HepG2 (cell line): ENCODE measurements around the gene GLG1. TPM values are rescaled to one million over a fixed set of nuclear protein-coding genes. Genes with fewer than 3 reads are reported as not detected.

ENCODE experiments used
- CREM ChIP-seq, 2 experiments: sonication (generic) in 1 of 2; formaldehyde crosslinking in 1 of 2; IDR thresholded peaks; 2 replicates each; pipeline versions ENCODE4 v1.4.0 to v1.6.1; 2016 to 2020; ENCODE audit warnings: antibody characterized with exemption in 1 of 2, mild to moderate bottlenecking in 1 of 2, missing genetic modification reagents in 1 of 2
- FOXA1 ChIP-seq, 2 experiments: fragments of 450-650 bp in 1 of 2; sonication (generic) in 1 of 2; formaldehyde crosslinking in 1 of 2; IDR thresholded peaks; 2 replicates each; pipeline versions ENCODE4 v1.4.0 to v1.6.1; 2016 to 2020; ENCODE audit warnings: missing genetic modification reagents in 1 of 2
- FOXO1 ChIP-seq: sonication (generic); formaldehyde crosslinking; IDR thresholded peaks from 2 replicates; pipeline ENCODE4 v1.4.0; 2020; ENCODE audit warnings: missing genetic modification reagents
- MEF2D ChIP-seq: sonication (generic); formaldehyde crosslinking; IDR thresholded peaks from 2 replicates; pipeline ENCODE4 v1.5.1; 2020; ENCODE audit warnings: mild to moderate bottlenecking, missing genetic modification reagents
- PTBP1 ChIP-seq: fragments of 200-400 bp; formaldehyde crosslinking; IDR thresholded peaks from 2 replicates; pipeline ENCODE4 v1.6.1; 2018; ENCODE audit warnings: low read length, low read depth; ENCODE audit not compliant: poor library complexity, severe bottlenecking
- SCMH1 ChIP-seq: sonication (generic); formaldehyde crosslinking; IDR thresholded peaks from 2 replicates; pipeline ENCODE4 v1.9.0; 2021; ENCODE audit warnings: missing genetic modification reagents, mild to moderate bottlenecking, borderline replicate concordance
- SOX6 ChIP-seq, 2 experiments: fragments of 450-650 bp in 1 of 2; sonication (generic) in 1 of 2; formaldehyde crosslinking in 1 of 2; IDR thresholded peaks; 2 replicates each; pipeline versions ENCODE4 v1.4.0 to v1.6.1; 2017 to 2020; ENCODE audit warnings: antibody characterized with exemption in 1 of 2, mild to moderate bottlenecking in 1 of 2, missing genetic modification reagents in 1 of 2
- SSRP1 ChIP-seq: IDR thresholded peaks from 2 replicates; pipeline ENCODE4 v1.6.1; 2016; ENCODE audit warnings: control low read depth
- TAF1 ChIP-seq: sonication (generic); formaldehyde crosslinking; IDR thresholded peaks from 2 replicates; pipeline ENCODE4 v1.4.0; 2020; ENCODE audit warnings: missing genetic modification reagents
- YEATS4 ChIP-seq: sonication (generic); formaldehyde crosslinking; IDR thresholded peaks from 2 replicates; pipeline ENCODE4 v1.4.0; 2020; ENCODE audit warnings: missing genetic modification reagents, borderline replicate concordance
- ZBTB3 ChIP-seq: sonication (generic); formaldehyde crosslinking; IDR thresholded peaks from 2 replicates; pipeline ENCODE4 v1.4.0; 2020; ENCODE audit warnings: low read depth, mild to moderate bottlenecking, moderate library complexity, missing genetic modification reagents, borderline replicate concordance
- ZFP37 ChIP-seq: sonication (generic); formaldehyde crosslinking; IDR thresholded peaks from 2 replicates; pipeline ENCODE4 v1.4.0; 2020; ENCODE audit warnings: missing genetic modification reagents, borderline replicate concordance
- ZNF160 ChIP-seq: sonication (generic); formaldehyde crosslinking; IDR thresholded peaks from 2 replicates; pipeline ENCODE4 v1.8.0; 2022; ENCODE audit warnings: mild to moderate bottlenecking, inconsistent platforms, missing genetic modification reagents
- ZNF235 ChIP-seq: sonication (generic); formaldehyde crosslinking; IDR thresholded peaks from 2 replicates; pipeline ENCODE4 v1.8.1; 2023; ENCODE audit warnings: mild to moderate bottlenecking, missing genetic modification reagents, borderline replicate concordance
- ZNF768 ChIP-seq: sonication (generic); formaldehyde crosslinking; IDR thresholded peaks from 2 replicates; pipeline ENCODE4 v1.4.0; 2020; ENCODE audit warnings: missing genetic modification reagents
- ZNF841 ChIP-seq: sonication (generic); formaldehyde crosslinking; IDR thresholded peaks from 2 replicates; pipeline ENCODE4 v1.8.1; 2023; ENCODE audit warnings: missing genetic modification reagents, borderline replicate concordance
- ZSCAN22 ChIP-seq: sonication (generic); formaldehyde crosslinking; IDR thresholded peaks from 2 replicates; pipeline ENCODE4 v1.4.0; 2020; ENCODE audit warnings: mild to moderate bottlenecking, missing genetic modification reagents
- polyA plus RNA-seq, 8 experiments: library from polyadenylated mRNA; depleted of rRNA in 3 of 8; stranded (reverse) in 7 of 8; unstranded in 1 of 8; fragments of >200 nt; fragmentation: Illumina TruSeq in 4 of 8; extraction: Trizol in 4 of 8; gene quantifications; 2 replicates each; pipeline versions ENCODE4 v1.2.1 to v1.2.3, GENCODE V29; 2011 to 2016; ENCODE audit warnings: low read depth in 4 of 8, missing spikeins in 1 of 8, mixed read lengths in 1 of 8; ENCODE audit not compliant: insufficient read depth in 1 of 8
- total RNA-seq, 5 experiments: library from RNA; depleted of rRNA; stranded (reverse); fragments of >200 nt; fragmentation: Illumina TruSeq; extraction: Trizol; gene quantifications; 2 replicates each; pipeline ENCODE4 v1.2.3, GENCODE V29; 2016; ENCODE audit warnings: low read depth in 1 of 5
- TF ChIP-seq, protein P1 (sequence below): sonication (generic); formaldehyde crosslinking; IDR thresholded peaks from 2 replicates; pipeline ENCODE4 v1.8.1; 2023; ENCODE audit warnings: mild to moderate bottlenecking, moderate library complexity, missing genetic modification reagents
- TF ChIP-seq, protein P2 (sequence below): IDR thresholded peaks from 2 replicates; pipeline ENCODE4 v1.6.1; 2016; ENCODE audit warnings: missing genetic modification reagents, missing compliant biosample characterization
- TF ChIP-seq, protein P3 (sequence below): sonication (generic); formaldehyde crosslinking; IDR thresholded peaks from 2 replicates; pipeline ENCODE4 v1.5.0; 2020; ENCODE audit warnings: missing genetic modification reagents
- TF ChIP-seq, protein P4 (sequence below): sonication (generic); formaldehyde crosslinking; IDR thresholded peaks from 2 replicates; pipeline ENCODE4 v1.5.0; 2020; ENCODE audit warnings: missing genetic modification reagents
- TF ChIP-seq, protein P5 (sequence below): sonication (generic); formaldehyde crosslinking; IDR thresholded peaks from 2 replicates; pipeline ENCODE4 v1.8.0; 2022; ENCODE audit warnings: mild to moderate bottlenecking, missing genetic modification reagents; ENCODE audit not compliant: insufficient replicate concordance

Gene GLG1
- total and polyA plus RNA-seq, 2 of the 13 experiments (the other 11 are each of a cell fraction or from before 2014, with no cell fraction given): 87.7 to 141 TPM

DNA sequence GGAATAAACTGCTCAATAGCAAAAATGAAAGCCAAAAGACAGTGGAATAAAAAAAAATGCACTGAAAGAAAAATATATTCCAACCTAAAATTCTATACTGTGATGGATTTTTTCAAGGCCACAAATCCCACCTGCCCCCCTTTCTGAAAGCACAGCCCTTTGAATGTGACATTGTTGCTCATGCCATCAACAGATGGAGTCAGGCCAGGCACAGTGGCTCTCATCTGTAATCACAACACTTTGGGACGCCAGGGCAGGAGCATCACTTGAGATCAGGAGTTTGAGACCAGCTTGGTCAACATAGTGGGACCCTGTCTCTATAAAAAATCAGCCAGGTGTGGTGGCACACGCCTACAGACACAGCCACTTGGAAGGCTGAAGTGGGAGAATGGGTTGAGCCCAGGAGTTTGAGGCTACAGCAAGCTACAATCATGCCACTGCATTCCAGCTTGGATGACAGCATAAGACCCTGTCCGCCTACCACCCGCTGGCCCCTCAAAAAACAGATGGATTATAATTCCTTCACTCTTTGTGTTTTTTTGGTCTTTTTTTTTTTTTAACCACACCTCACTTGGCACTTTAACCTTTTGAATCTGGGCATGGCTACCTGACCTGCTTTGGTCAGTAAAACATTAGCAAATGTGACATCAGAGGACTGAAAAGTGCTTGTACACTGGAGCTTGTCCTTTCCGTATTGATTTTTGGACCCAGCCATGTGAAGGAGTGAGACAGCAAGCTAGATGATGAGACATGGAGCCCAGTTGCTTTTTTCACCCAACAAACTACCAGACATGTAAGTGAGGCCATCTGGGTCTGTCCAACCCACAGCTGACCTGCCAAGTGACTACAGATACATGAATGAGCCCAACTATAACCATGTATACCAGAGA, 36.3 kb downstream of the GLG1 start (continued):
- TF ChIP-seq, protein P1, sequence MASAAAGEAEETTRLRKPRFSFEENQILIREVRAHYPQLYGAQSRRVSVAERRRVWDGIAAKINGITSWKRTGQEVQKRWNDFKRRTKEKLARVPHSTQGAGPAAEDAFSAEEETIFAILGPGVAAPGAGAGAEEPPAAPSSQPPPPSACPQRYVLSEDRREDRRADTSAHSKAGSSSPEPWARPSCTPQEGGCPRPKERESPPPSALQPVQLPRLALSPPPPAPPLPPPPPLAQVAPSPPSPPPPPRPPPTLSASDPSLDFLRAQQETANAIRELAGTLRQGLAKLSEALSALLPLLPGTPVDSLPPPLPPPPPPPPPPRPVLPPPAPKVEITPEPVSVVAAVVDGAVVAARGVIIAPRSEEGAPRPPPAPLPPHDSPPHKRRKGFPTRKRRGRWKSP (CRISPR knock-in tag): no peak
- TF ChIP-seq ZFP37 (no peak), ZSCAN22 (CRISPR knock-in tag) (no peak), FOXA1 (IDR thresholded peaks at IDR 0.05) (no peak), FOXA1 (CRISPR knock-in tag; IDR thresholded peaks at IDR 0.05) (peak; percentile 79), PTBP1 (no peak), ZNF841 (CRISPR knock-in tag) (no peak), CREM (IDR thresholded peaks at IDR 0.05) (peak; percentile 70), CREM (CRISPR knock-in tag; IDR thresholded peaks at IDR 0.05) (no peak), YEATS4 (CRISPR knock-in tag) (peak; percentile 58; the same call in 1 of the 2 replicates), SSRP1 (CRISPR knock-in tag) (peak; percentile 43; the same call in 1 of the 2 replicates), SOX6 (IDR thresholded peaks at IDR 0.05) (no peak), SOX6 (CRISPR knock-in tag; IDR thresholded peaks at IDR 0.05) (peak; percentile 85), TAF1 (no peak), ZNF160 (CRISPR knock-in tag) (no peak; the same call in 1 of the 2 replicates), ZBTB3 (no peak; the same call in 1 of the 2 replicates), SCMH1 (CRISPR knock-in tag) (no peak), ZNF235 (CRISPR knock-in tag) (no peak), MEF2D (peak; percentile 85), FOXO1 (CRISPR knock-in tag) (peak; percentile 64), ZNF768 (CRISPR knock-in tag) (no peak)
- TF ChIP-seq, protein P2, sequence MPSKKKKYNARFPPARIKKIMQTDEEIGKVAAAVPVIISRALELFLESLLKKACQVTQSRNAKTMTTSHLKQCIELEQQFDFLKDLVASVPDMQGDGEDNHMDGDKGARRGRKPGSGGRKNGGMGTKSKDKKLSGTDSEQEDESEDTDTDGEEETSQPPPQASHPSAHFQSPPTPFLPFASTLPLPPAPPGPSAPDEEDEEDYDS: 0 out of 2 replicates have a peak, but pooled peaks have one; percentile 43
- TF ChIP-seq, protein P3, sequence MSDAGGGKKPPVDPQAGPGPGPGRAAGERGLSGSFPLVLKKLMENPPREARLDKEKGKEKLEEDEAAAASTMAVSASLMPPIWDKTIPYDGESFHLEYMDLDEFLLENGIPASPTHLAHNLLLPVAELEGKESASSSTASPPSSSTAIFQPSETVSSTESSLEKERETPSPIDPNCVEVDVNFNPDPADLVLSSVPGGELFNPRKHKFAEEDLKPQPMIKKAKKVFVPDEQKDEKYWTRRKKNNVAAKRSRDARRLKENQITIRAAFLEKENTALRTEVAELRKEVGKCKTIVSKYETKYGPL: no peak
- TF ChIP-seq, protein P4, sequence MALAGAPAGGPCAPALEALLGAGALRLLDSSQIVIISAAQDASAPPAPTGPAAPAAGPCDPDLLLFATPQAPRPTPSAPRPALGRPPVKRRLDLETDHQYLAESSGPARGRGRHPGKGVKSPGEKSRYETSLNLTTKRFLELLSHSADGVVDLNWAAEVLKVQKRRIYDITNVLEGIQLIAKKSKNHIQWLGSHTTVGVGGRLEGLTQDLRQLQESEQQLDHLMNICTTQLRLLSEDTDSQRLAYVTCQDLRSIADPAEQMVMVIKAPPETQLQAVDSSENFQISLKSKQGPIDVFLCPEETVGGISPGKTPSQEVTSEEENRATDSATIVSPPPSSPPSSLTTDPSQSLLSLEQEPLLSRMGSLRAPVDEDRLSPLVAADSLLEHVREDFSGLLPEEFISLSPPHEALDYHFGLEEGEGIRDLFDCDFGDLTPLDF (CRISPR knock-in tag): no peak
- TF ChIP-seq, protein P5, sequence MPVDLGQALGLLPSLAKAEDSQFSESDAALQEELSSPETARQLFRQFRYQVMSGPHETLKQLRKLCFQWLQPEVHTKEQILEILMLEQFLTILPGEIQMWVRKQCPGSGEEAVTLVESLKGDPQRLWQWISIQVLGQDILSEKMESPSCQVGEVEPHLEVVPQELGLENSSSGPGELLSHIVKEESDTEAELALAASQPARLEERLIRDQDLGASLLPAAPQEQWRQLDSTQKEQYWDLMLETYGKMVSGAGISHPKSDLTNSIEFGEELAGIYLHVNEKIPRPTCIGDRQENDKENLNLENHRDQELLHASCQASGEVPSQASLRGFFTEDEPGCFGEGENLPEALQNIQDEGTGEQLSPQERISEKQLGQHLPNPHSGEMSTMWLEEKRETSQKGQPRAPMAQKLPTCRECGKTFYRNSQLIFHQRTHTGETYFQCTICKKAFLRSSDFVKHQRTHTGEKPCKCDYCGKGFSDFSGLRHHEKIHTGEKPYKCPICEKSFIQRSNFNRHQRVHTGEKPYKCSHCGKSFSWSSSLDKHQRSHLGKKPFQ (CRISPR knock-in tag): no peak
